Mesendoderm (in vitro differentiated cells): Measurements from ENCODE around the gene GOLGA6C.
"Not testable (repeated sequence)": the region's sequence is repeated elsewhere in the genome, so short reads cannot be mapped to it uniquely, and the experiment has no call there.

Source experiments
- DNase-seq: peaks from one replicate; pipeline ENCODE4 v3.0.0; 2013
- H2AK5ac ChIP-seq: 2 replicates; pipeline ENCODE4 v1.6.1; 2013; ENCODE audit warnings: low read length, inconsistent platforms
- H2BK120ac ChIP-seq: 2 replicates; pipeline ENCODE4 v1.6.1; 2013; ENCODE audit warnings: low read depth, mild to moderate bottlenecking, low read length, moderate library complexity, mixed read lengths
- H2BK15ac ChIP-seq: replicated peaks from 2 replicates; pipeline ENCODE4 v1.6.1; 2013; ENCODE audit warnings: low read depth, mild to moderate bottlenecking, moderate library complexity
- H2BK5ac ChIP-seq: 2 replicates; pipeline ENCODE4 v1.6.1; 2013; ENCODE audit warnings: low read length, inconsistent platforms
- H3K18ac ChIP-seq: 2 replicates; pipeline ENCODE4 v1.6.1; 2013; ENCODE audit warnings: mild to moderate bottlenecking, low read length, mixed read lengths
- H3K23ac ChIP-seq: one replicate; pipeline ENCODE4 v1.6.1; 2013; ENCODE audit warnings: low read length
- H3K27ac ChIP-seq: 2 replicates; pipeline ENCODE4 v1.5.1; 2013; ENCODE audit warnings: low read depth, mild to moderate bottlenecking, inconsistent platforms, low read length, moderate library complexity
- H3K27me3 ChIP-seq: 2 replicates; pipeline ENCODE4 v1.6.1; 2013; ENCODE audit warnings: low read length, control low read depth, mild to moderate bottlenecking, inconsistent platforms; ENCODE audit not compliant: insufficient read depth, poor library complexity
- H3K36me3 ChIP-seq: 2 replicates; pipeline ENCODE4 v1.6.1; 2013; ENCODE audit warnings: low read length, inconsistent platforms; ENCODE audit not compliant: control insufficient read depth, insufficient read depth
- H3K4ac ChIP-seq: one replicate; pipeline ENCODE4 v1.6.1; 2013; ENCODE audit warnings: low read depth, mild to moderate bottlenecking, low read length, moderate library complexity
- H3K4me1 ChIP-seq: 2 replicates; pipeline ENCODE4 v1.6.1; 2013; ENCODE audit warnings: low read depth, low read length, inconsistent platforms; ENCODE audit not compliant: control insufficient read depth
- H3K4me2 ChIP-seq: 2 replicates; pipeline ENCODE4 v1.6.1; 2013; ENCODE audit warnings: low read length
- H3K4me3 ChIP-seq: 2 replicates; pipeline ENCODE4 v1.5.1; 2013; ENCODE audit warnings: mild to moderate bottlenecking, low read length
- H3K56ac ChIP-seq: one replicate; pipeline ENCODE4 v1.6.1; 2013; ENCODE audit warnings: low read length
- H3K79me1 ChIP-seq: 2 replicates; pipeline ENCODE4 v1.6.1; 2013; ENCODE audit warnings: low read length, inconsistent platforms
- H3K79me2 ChIP-seq: 2 replicates; pipeline ENCODE4 v1.6.1; 2013; ENCODE audit warnings: mild to moderate bottlenecking, low read length; ENCODE audit not compliant: control insufficient read depth, insufficient read depth
- H3K9ac ChIP-seq: 2 replicates; pipeline ENCODE4 v1.6.1; 2013; ENCODE audit warnings: low read length, inconsistent platforms
- H4K5ac ChIP-seq: one replicate; pipeline ENCODE4 v1.6.1; 2013; ENCODE audit warnings: low read length
- H4K8ac ChIP-seq: one replicate; pipeline ENCODE4 v1.6.1; 2013; ENCODE audit warnings: low read depth, mild to moderate bottlenecking, control low read depth, low read length, moderate library complexity
- WGBS: extraction: QIAGEN DNeasy Blood & Tissue Kit; methylation state at CpG from one replicate; pipeline ENCODE4 v1.1.7; 2013; ENCODE audit warnings: low lambda C conversion rate, missing lambda C conversion rate; ENCODE audit not compliant: insufficient coverage; ENCODE audit errors: extremely low coverage; 5-methylcytosine and 5-hydroxymethylcytosine counted together

The GOLGA6C gene

GRCh38 chr15:75217012-75217411, 41.1 kb upstream of the GOLGA6C start:
- H3K18ac ChIP-seq: no peak overlapping the region
- no CpG with 5 or more reads among the region's 6 CpGs for WGBS

GRCh38 chr15:75217574-75217973, 40.6 kb upstream of the GOLGA6C start:
- not testable (repeated sequence) for H2BK5ac ChIP-seq, H2BK120ac ChIP-seq, H3K56ac ChIP-seq, H3K4me1 ChIP-seq, H3K9ac ChIP-seq, DNase-seq, H2AK5ac ChIP-seq, H3K79me2 ChIP-seq, H3K4me3 ChIP-seq, H3K18ac ChIP-seq, H3K27me3 ChIP-seq, H4K5ac ChIP-seq, H3K79me1 ChIP-seq, H3K4ac ChIP-seq, H3K36me3 ChIP-seq, H3K4me2 ChIP-seq, H3K23ac ChIP-seq, H3K27ac ChIP-seq, H4K8ac ChIP-seq, H2BK15ac ChIP-seq
- WGBS: no CpG with 5 or more reads among the region's 3 CpGs

More at GRCh38 chr15:75217012-75217411, 41.1 kb upstream of the GOLGA6C start:
- Histone ChIP-seq H2BK120ac (no peak overlapping the region), H2BK5ac (no peak overlapping the region), H3K4me1 (no peaks in the 10 kb centered on the region), H2AK5ac (no peak overlapping the region), H3K4me3 (no peak overlapping the region), H3K79me2 (no peaks in the 10 kb centered on the region), H3K56ac (no peak overlapping the region), H3K9ac (no peak overlapping the region), H3K79me1 (no peaks in the 10 kb centered on the region), H3K27ac (no peak overlapping the region), H4K8ac (no peak overlapping the region), H3K36me3 (no peaks in the 10 kb centered on the region), H3K4me2 (no peak overlapping the region), H3K27me3 (no peaks in the 10 kb centered on the region), H3K4ac (no peak overlapping the region), H2BK15ac (no peak overlapping the region), H4K5ac (no peak overlapping the region), H3K23ac (no peak overlapping the region)
- DNase-seq: no peak

- not testable (repeated sequence) for H4K8ac ChIP-seq, H3K36me3 ChIP-seq, H3K56ac ChIP-seq, H2BK15ac ChIP-seq, H3K4me1 ChIP-seq, H3K79me1 ChIP-seq, H3K4me3 ChIP-seq, H4K5ac ChIP-seq, H3K23ac ChIP-seq, DNase-seq, H2BK5ac ChIP-seq, H3K27ac ChIP-seq, H2AK5ac ChIP-seq, H3K79me2 ChIP-seq, H3K18ac ChIP-seq, H2BK120ac ChIP-seq, H3K9ac ChIP-seq, H3K4me2 ChIP-seq, H3K27me3 ChIP-seq, H3K4ac ChIP-seq
- no CpG with 5 or more reads among the region's 4 CpGs for WGBS
Observed at GRCh38 chr15:75219507-75219929, 38.6 kb upstream of the GOLGA6C start.

GRCh38 chr15:75223688-75224087, 34.4 kb upstream of the GOLGA6C start:
- Histone ChIP-seq H3K27ac (no peak overlapping the region), H3K4me3 (no peak overlapping the region), H3K23ac (no peak overlapping the region), H3K79me1 (no peaks in the 10 kb centered on the region), H3K56ac (no peak overlapping the region), H4K5ac (no peak overlapping the region), H4K8ac (no peak overlapping the region), H3K4ac (no peak overlapping the region), H3K27me3 (no peaks in the 10 kb centered on the region), H3K4me1 (no peaks in the 10 kb centered on the region), H2BK15ac (no peak overlapping the region), H2BK120ac (no peak overlapping the region), H3K36me3 (no peaks in the 10 kb centered on the region), H3K79me2 (no peaks in the 10 kb centered on the region), H3K9ac (no peak overlapping the region), H2BK5ac (no peak overlapping the region), H3K18ac (no peak overlapping the region), H3K4me2 (no peak overlapping the region), H2AK5ac (no peak overlapping the region)
- DNase-seq: no peak
- WGBS: no CpG with 5 or more reads among the region's 6 CpGs

- H3K27me3 ChIP-seq: no peaks in the 10 kb centered on the region
- H3K79me1 ChIP-seq: no peaks in the 10 kb centered on the region
- no peak overlapping the region for H2BK120ac ChIP-seq
- no peak overlapping the region for H3K23ac ChIP-seq
- H3K4ac ChIP-seq: no peak overlapping the region
- no peaks in the 10 kb centered on the region for H3K79me2 ChIP-seq
- H3K9ac ChIP-seq: no peak overlapping the region
- H2BK15ac ChIP-seq: no peak overlapping the region
- no peak overlapping the region for H3K18ac ChIP-seq
- no peaks in the 10 kb centered on the region for H3K36me3 ChIP-seq
- H2BK5ac ChIP-seq: no peak overlapping the region
- H4K5ac ChIP-seq: no peak overlapping the region
- WGBS: no CpG with 5 or more reads among the region's 12 CpGs
- no peak overlapping the region for H3K56ac ChIP-seq
- no peak overlapping the region for H2AK5ac ChIP-seq
- H4K8ac ChIP-seq: no peak overlapping the region
- H3K4me3 ChIP-seq: no peak overlapping the region
- no peak for DNase-seq
- no peak overlapping the region for H3K4me2 ChIP-seq
- no peak overlapping the region for H3K27ac ChIP-seq
- H3K4me1 ChIP-seq: no peaks in the 10 kb centered on the region
Observed at GRCh38 chr15:75224281-75224680, 33.9 kb upstream of the GOLGA6C start.

- H3K79me2 ChIP-seq, H4K5ac ChIP-seq, H2BK120ac ChIP-seq, H3K4me3 ChIP-seq, H3K4ac ChIP-seq, H3K18ac ChIP-seq, H3K9ac ChIP-seq, H4K8ac ChIP-seq, H2BK15ac ChIP-seq, H3K4me1 ChIP-seq, H3K27me3 ChIP-seq, H3K4me2 ChIP-seq, H3K27ac ChIP-seq, DNase-seq, H3K36me3 ChIP-seq, H2BK5ac ChIP-seq, H3K79me1 ChIP-seq, H3K56ac ChIP-seq, H3K23ac ChIP-seq, H2AK5ac ChIP-seq: not testable (repeated sequence)
- WGBS: no CpG with 5 or more reads among the region's 10 CpGs
Observed at GRCh38 chr15:75225102-75225836, 32.9 kb upstream of the GOLGA6C start.
